Kidney glomerular epithelial cell (primary cell): ENCODE measurements around the gene GID8.

Experiments
- DNase-seq: peaks from one replicate; lab custom pipeline; 2025; lab: John Stamatoyannopoulos, UW

The GID8 gene

DNA sequence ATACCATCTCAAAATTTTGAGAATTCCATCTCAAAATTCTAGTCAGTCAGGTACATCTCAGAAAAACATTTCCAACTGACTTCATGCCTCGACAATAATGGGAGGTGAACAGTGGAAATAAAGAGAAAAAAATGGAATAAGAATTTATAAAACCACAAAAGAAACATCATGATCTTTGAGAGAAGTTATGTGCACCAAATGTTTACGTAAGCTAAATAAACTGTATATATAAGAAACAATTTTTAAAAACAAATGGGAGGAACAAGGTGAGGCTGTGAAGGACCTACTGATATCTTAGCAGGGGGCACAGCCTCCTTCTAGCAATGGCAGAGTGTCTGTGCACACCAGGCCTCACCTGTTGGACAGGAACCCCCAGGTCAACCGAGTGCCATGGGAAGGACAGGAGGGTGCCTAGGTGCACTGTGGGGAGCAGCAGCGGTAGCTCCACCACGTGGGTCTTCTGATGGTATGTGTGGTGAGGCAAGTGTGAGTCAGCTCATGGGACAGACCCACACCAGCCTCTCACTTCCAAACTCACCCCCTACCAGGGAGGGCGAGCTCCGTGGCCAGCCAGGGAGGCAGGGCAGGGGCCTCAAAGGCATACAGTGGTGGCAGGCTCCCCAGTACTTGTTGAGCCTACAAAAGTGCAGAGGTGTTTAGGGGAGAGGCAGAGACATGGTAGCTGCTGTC is 34.9 kb upstream of the GID8 start:
- no peak for DNase-seq

DNA sequence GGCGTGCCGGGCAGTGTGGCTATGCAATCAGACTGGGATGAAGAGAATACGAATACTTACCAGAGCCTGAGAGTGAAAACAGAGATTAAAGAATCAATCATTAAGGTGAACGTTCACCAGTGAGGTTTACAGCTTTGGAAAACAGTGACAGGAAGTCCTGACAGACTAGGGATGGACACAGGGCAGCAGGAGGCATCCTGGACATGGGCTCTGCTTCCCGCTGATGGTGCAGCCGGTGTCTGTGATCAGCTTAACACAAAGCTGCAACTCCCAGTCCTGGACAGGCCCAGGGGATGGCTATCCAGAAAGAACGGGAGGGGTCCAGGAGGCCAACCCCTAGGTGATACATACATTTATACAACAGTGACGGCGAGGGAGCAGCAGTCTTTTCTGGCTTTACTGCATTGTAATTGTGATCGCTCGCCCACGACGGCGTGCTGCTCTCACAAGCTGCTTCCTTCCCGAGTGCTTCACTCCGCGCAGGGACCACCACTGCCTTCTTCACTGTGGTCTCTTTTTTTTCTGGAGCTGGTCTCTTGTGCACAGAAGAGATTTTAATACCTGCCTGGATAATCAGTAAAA is 32.3 kb upstream of the GID8 start:
- DNase-seq, result no peak

DNA sequence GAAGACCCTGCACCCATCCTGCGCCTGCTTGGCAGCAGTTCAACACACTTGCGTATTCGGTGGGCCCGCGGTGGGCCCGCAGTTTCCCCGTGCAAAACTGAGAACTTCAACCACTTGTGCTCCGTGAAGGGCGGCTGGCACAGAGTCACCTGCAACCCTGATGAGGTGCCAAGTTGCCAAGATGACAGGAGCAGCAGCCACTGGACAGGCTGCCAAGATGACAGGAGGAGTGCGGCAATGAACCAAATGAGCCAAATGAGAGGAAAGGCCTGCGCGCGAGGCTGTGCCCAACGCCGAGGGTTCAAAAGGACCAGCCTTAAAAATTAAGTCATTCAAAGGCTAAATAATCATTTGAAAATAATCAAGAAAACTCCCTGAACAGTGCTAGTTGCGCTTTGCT is 31.7 kb upstream of the GID8 start:
- no peak for DNase-seq

DNA sequence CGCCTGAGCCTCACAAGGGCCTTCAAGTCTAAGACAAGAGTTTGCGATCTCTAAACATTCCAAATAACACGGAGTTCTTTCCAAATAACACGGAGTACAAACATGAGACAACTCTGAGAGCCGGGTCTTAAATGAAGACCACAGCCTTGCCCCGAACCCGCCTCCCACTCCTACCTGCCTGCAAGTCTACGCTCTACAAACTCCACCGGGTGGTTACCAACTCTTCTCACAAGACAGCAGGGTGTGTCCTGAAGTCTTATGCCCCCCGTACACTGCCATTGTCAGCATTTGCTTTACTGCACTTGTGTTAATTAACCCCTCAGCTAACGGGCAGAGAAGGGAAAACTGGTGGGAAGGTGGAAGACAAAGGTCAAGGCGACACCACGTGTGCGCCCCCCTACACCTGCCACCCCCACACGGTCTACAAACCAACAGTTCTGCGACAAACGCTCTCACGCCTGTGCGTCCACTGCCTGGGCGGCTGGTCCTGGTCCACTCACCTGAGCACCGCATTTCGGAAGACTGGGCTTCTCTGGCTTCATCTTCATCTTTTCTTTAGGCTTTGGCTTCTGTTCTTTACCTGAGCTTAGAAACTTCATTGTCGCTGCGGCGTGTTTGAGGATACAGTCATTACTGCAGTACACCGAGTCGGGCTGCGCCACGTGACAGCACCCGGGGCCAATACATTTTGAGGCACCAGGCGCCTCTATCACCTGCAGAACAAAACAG is 31.1 kb upstream of the GID8 start:
- no peak for DNase-seq

DNA sequence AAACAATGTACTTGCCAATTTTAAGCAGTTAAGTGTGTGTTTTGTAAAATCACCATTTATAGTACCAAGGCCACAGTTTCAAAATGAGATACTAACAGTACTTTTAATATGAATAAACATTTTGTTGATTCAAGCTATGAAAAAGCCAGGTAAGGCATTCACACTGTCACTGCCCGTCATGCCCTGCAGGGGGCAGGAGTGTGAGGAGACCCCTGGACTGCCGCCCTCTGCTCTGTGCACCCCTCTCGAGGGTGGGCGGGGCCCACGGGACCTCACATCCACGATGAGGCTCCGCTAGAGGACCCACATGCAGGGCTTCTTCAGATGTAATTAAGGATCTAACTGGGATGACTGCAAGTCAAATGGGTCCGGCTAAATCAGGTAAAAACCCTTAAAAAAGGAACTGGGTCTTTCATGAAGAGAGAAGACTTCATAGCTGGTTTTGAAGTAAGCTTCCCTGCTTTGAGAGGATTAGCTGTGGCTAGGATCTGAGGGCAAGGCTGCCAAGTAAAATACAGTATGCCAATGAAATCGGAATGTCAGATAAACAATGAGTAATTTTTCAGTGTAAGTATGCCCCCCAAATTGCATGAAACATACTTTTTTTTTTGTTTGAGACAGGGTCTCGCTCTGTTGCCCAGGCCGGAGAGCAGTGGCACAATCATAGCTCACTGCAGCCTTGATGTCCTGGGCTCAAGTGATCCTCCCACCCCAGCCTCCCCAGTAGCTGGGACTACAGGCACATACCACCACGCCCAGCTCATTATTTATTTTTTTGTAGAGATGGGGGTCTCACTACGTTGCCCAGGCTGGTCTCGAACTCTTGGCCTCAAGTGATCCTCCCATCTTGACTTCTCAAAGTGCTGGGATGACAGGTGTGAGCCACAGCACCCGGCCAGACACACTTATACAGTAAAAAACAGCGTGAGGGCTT is 30.3 kb upstream of the GID8 start:
- peak; percentile 18 for DNase-seq

DNA sequence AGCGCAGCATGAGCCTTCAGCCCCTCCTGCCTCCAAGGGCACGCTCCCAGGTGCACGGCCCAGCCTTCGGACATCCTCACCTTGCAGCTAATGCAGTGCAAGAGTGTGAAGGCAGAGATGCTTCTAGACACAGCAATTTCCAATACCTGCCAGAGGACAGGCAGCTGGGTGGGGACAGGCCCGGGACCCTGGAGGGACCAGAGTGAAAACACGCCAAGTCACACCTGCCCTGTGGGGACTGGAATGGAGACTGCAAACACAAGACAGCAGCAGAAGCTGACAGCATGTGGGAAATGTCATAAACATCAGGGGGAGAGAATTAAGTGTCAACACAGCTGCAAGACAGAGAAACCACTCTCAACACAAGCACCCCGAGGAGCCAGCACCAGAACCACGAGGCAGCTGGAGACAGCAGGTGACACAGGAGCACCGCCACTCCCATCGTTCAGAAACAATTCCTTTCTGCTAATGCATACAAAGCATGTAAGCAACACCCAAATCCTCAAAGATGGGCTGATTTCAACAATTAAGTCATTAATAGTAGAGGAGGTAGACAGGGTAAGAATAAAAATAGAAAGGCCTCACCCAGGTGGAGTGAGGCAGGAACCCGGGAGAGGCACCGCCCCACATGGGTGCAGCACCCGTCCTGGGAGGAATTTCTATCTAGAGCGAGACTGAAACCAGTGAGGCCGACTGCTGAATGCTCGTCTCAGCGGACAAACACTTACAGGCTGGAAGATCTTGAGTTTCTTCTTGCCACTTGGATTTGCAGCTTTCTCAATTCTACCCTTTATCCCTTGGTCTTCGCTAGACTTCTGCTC is 28.8 kb upstream of the GID8 start:
- no peak for DNase-seq

DNA sequence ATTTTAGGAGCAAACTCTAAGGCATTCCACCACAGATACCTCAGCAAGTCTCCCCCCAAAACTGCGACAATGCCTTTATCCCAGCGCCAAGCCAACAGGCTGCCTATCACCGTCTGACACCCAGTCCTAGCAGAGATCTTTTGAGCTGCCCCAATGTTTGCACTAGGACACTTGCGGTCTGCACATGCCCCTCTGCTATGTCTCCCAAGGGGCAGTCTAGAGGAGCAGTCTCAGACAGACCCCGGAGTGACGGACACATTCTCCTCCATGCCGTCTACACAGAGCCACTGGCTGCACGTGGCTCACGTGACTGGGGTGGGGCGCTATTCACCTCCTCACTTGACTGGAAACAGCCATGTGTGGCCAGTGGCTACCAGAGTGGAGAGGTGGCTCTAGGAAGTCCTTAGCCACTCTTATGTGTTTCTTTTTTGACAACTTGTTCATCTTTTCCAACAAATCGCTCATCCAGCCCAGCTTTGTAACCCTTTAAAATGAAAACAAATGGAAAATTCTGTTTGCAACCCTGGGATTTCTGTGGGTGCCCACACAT is 27.7 kb upstream of the GID8 start:
- DNase-seq, result no peak

DNA sequence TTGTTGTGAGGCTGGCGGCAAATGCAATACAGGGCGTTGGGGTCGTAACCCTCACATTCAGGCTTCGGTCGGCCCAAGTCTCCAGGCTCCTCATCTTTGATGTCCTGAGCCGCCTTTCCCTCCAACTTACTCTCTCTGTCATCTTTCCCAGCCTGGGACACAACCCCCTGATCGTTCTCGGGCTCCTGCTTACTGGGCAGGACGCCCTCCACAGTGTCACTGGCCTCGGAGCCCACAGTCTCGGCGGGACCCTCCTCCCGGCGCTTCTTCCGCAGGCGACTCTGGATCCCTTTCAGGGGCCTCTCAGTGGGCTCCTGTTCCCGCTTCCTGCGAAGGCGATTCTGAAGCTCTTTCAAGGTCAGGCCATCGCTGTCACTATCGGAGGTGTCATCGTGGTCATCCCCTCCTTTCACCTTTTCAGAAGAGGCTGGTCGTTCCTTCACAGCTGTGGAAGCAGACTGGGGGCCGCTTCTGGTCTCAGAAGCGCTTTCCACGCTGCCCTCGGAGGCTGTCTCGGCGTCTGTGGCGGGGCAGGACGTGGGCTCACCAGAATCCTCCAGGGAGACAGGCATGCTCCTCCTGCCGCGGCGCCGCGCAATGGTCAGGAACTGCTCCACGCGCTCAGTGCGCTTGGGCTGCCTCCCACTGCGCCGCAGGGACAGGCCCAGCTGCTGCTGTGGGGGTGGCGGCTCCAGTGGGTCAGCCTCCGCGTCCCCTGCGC is 27.0 kb upstream of the GID8 start:
- DNase-seq, result no peak

DNA sequence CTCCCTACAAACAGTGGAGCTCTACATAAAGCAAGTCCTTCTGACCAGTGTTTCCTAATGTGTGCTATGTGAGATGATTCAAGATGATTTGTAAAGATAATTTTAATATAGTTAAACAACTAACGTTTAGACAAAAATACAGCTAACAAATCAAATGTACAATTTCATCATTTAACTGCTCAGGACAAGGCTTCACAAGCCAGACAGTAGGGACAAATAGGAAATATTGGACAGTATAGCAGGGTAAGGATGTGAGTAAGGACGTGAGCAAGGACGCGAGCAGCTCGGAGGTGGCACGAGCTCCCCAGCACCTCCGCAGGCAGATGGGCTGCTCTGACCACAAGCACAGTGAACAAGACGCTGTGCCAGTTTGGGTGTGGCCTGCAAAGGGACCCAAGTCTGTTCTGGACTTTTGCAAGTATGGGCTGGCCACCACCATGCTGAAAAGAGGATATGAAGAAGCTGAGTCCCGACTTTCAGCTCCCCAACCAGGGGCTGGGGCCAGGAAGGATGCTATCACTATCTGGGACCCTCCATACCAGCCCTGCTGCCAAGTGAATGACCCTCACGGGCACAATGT is 26.2 kb upstream of the GID8 start:
- DNase-seq, result no peak

DNA sequence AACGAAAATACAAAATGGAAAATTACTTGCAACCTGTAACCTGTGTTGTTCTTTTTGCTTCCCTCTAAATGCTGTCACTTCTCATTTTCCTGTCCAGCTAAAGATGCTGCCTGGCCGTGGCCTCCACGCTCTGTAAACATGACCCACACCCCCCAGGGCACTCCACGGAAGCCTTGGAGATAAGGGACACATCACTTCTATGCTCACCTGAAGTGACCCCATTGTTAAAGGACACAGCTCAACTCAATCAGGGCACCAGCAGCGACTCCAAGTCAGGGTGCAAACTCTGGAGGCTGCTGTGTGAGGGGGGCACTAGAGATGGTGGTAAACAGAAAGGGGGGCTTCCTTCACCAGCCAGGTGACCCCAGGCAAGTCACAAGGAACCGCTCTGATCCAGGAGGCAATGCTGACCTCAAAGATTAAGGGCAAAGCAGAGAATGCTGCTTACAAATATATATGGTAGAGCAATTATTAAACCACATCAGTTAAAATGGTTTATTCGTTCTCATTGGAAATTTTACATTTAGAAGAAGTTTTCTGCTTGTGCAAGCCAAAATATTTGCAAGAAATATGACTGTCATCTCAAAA is 24.8 kb upstream of the GID8 start:
- DNase-seq, result no peak

DNA sequence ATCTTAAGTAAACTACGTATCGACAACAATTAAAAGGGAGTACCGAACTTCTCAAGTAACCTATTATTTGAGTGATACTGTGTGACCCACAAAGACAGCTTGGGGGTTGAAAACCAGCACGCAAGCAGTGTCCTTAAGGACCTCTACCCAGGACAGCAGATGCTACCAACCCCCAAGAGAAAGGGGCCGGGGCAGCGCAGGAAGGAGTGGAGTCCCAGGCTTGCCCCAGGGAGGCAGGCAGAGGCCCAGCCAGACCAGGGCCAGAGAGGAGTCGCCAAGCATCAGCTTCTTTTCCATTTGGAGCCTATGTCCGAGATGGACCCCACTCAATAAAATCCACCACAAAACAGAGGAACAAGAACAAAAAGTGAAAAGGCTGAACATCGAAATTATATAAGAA is 23.5 kb upstream of the GID8 start:
- no peak for DNase-seq

DNA sequence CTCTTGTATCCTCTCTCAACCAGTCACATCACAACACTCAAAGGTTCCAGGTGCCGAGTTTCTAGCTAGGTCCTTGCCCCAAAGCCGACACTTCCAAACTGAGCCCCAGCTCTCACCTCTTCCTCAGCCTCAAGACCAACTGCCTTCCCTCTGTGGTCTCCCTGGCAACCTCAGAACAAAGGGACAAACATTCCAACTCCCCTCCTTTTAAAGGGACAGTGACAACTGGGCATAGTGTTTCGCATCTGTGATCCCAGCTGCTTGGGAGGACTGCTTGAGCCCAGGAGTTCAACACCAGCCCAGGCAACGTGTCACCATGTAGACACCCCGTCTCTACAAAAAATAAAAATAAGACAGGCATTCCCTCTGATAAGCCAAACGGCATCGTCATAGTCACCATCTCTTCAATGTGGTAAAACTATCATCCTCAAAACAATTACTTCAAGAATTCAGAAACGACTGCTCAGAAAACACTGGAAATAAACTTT is 22.9 kb upstream of the GID8 start:
- DNase-seq, result no peak

DNA sequence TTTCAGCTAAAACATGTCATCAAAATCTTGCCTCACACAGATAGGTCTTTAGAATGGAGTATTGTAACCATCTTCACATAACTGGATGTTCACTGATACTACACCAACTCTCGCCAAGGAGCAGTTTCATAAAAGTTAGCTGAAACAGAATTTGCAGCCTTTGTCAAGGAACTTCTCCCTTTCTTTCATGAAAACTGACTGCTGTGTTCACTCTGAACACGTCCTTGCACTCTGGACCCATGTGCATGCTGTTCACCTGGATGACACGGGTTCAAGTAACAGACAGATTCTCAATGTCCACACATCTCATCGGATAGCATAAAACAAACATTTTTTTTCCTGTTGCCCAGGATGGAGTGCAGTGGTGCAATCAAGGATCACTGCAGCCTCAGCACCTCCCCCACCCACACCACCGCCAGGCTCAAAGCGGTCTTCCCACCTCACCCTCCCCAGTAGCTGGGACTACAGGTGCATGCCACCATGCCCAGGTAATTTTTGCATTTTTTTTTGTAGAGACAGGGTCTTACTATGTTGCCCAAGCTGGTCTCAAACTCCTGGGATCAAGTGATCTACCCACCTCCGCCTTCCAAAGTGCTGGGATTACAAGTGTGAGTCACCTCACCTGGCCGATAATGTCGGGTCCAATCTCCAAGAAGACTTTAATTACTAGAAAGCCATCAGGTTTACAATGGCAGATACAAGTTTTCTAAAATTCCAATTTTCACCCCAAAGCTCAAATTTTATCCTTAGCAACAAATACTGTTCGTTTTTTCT is 21.1 kb upstream of the GID8 start:
- no peak for DNase-seq

DNA sequence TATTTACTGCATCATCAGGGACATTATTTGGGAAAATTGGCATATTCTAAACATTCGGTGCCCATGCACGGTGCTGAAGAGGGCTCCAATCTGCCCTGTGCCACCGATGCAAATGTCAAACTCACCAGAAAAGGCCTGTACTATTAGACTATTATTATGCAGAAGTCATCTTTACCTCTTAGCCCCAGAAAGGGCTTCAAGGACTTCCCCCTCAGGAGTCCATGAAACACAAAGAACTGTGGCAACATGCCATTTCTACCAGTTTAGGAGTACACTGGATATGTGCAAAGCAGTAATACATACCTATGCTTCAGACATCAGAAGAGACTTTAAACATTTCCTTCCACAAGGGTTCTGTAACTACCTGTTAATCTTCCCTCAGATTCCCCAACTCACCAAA is 20.2 kb upstream of the GID8 start:
- DNase-seq, result no peak

DNA sequence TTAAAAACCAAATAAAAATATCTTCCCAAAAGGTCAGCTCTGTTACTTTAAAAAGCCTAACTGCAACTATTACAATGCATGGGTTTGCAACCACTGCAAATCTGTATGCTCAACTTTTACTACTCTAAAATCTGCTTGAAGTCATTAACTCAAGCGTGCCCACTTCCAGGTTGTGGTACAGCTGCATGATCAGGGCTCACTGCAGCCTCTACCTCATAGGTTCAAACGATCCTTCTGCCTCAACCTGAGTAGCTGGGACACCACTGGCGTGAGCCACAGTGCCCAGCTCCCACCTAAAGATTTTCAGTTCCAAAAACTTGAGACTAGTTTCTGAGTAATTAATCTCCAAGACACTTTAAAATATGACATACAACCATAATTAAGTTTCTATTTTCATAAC is 19.8 kb upstream of the GID8 start:
- DNase-seq, result no peak

DNA sequence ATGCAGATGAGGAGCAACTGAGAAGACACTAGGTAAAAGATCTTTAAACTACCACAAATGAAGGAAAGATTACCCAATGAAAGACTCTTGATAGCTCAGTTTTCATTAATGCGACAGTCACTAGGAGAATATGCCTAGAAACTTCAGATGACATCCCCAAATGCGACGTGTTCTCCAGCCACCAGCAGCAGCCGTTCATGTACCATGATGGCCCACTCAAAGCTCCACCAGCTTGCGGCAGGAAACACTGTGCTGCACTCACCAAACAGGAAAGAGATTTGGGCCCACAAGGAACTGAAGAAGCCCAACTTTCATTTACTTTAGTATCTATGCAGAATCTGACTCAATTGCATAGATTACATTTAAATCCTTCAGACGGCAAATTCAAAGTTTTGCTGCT is 19.1 kb upstream of the GID8 start:
- DNase-seq, result no peak

DNA sequence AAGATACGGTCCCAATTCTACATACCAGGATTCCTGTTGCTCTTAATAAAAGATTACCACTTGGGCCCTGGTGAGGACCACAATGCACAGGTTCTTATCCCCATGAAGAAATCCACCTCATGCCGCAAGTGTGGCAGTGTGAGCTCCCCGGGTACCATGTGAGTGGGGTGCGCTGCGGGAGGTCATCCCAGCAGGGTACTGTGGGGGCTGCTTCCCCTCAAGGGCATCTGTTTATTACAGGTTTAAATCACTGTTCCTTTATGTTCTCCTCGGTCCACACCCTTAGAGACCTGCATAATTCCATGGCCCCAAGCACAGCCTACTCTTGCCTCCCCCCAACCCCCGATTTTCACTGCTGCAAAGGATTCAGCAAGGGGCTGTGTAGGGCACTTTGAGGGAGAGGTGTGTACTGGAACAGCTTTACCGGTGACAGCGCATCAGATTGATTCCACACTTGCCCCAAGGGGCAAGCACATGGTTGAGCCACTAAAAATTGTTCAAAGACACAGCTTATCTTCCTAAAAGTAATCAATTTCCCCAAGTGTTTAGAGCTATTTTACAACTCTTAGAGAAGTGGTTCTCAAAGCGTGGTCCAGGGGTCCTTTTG is 17.8 kb upstream of the GID8 start:
- DNase-seq, result no peak

DNA sequence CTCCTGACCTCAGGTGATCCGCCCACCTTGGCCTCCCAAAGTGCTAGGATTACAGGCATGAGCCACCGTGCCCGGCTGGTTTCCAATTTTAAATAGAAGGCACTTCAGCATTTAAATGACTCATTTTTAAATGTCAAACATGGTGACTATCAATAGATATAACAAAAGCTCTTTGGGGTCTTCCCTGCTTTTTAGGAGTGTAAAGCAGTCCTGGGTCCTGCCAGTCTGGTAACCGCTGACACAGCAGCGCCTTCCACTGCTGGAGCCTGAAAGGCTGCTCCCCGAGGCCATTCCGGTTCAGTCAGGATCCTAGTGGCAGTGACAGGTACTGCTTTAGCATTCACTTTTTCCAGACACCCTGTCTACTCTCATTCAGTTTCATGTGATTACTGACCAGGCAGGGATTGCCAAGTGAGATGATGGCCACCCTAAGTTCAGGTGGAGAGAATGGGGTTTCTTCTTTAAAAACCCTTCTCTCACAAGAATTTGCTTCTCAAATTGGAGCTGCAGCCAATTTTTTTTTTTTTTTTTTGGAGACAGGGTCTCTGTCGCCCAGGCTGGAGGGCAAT is 16.7 kb upstream of the GID8 start:
- peak; percentile 25 for DNase-seq
